ENCODE results near the gene SPRR2A.
"Not testable (repeated sequence)": the region's sequence is repeated elsewhere in the genome, so short reads cannot be mapped to it uniquely, and the experiment has no call there.

SPRR2A gene

DNA sequence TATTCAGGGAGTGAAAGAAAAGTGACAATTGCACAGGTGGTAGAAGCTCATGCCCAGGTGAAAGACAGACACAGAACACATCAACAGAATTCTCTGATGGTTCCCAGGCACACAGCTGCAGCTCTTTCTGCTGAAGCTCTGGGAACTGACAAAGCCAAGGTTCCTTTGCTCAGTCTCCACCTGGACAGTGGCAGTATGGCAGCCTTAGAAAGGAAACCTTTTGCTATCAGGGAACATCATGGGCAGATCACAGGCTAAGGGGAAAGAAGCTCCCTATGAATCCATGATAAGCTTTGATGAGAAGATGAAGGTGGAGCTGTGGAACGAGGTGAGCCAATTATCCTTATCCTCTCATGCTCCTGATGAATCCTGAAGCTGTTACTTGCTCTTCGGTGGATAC lies 12.9 kb upstream of the SPRR2A start:
- no peak for DNase-seq (ENCODE audit: low read depth in 1 of 2, low spot score in 1 of 2)
- H3K27ac ChIP-seq (replicated peaks), result no peak overlapping the region
- peaks cover 2% of the 10 kb centered on the region for H3K27me3 ChIP-seq (ENCODE audit: insufficient read depth, poor library complexity, severe bottlenecking)
- TF ChIP-seq, protein P1, sequence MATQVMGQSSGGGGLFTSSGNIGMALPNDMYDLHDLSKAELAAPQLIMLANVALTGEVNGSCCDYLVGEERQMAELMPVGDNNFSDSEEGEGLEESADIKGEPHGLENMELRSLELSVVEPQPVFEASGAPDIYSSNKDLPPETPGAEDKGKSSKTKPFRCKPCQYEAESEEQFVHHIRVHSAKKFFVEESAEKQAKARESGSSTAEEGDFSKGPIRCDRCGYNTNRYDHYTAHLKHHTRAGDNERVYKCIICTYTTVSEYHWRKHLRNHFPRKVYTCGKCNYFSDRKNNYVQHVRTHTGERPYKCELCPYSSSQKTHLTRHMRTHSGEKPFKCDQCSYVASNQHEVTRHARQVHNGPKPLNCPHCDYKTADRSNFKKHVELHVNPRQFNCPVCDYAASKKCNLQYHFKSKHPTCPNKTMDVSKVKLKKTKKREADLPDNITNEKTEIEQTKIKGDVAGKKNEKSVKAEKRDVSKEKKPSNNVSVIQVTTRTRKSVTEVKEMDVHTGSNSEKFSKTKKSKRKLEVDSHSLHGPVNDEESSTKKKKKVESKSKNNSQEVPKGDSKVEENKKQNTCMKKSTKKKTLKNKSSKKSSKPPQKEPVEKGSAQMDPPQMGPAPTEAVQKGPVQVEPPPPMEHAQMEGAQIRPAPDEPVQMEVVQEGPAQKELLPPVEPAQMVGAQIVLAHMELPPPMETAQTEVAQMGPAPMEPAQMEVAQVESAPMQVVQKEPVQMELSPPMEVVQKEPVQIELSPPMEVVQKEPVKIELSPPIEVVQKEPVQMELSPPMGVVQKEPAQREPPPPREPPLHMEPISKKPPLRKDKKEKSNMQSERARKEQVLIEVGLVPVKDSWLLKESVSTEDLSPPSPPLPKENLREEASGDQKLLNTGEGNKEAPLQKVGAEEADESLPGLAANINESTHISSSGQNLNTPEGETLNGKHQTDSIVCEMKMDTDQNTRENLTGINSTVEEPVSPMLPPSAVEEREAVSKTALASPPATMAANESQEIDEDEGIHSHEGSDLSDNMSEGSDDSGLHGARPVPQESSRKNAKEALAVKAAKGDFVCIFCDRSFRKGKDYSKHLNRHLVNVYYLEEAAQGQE (IDR thresholded peaks at IDR 0.05; ENCODE audit: insufficient replicate concordance, low read depth), result no peak
- TF ChIP-seq CTCF (IDR thresholded peaks at IDR 0.05; ENCODE audit: insufficient read depth, low read length), result no peak
- no peak for TF ChIP-seq GABPA (IDR thresholded peaks at IDR 0.05; ENCODE audit: low read depth)
- no peak for TF ChIP-seq POLR2AphosphoS5 (IDR thresholded peaks at IDR 0.05; ENCODE audit: low read depth)
- TF ChIP-seq SPI1 (IDR thresholded peaks at IDR 0.05; ENCODE audit: borderline replicate concordance, low read depth), result no peak
- no peak overlapping the region for H3K4me3 ChIP-seq (replicated peaks; ENCODE audit: insufficient read depth, low read length)

GRCh38 chr1:153058826-153059784 lies 1.8 kb upstream of the SPRR2A start:
- DNase-seq (ENCODE audit: low read depth in 1 of 2, low spot score in 1 of 2), result no peak

DNA sequence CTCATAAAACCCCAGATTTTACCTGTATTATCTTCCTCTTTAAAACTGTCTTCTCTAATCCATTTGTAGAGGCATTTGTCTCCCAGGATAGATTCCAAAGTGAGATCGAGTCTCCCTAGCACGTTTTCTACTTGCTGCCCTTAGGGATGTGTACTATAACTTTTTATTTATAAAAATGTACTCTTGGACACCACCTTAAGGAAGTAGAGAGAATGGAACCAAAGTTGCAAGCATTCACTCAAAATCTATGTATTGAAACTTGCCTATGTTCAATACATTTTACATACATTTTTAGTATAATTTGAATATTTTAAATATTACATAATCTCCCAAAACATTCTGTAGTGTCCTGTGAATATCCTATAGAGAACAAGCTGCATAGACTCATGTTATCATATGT lies 842 bp upstream of the SPRR2A start:
- no peak overlapping the region for H3K27ac ChIP-seq (replicated peaks)
- H3K27me3 ChIP-seq (ENCODE audit: insufficient read depth, poor library complexity, severe bottlenecking), result peaks cover 13% of the 10 kb centered on the region
- H3K4me3 ChIP-seq (replicated peaks; ENCODE audit: insufficient read depth, low read length), result no peak overlapping the region
- no peak for TF ChIP-seq GABPA (IDR thresholded peaks at IDR 0.05; ENCODE audit: low read depth)
- TF ChIP-seq, protein P1 (IDR thresholded peaks at IDR 0.05; ENCODE audit: insufficient replicate concordance, low read depth), result no peak
- TF ChIP-seq POLR2AphosphoS5 (IDR thresholded peaks at IDR 0.05; ENCODE audit: low read depth), result no peak
- TF ChIP-seq CTCF (IDR thresholded peaks at IDR 0.05; ENCODE audit: insufficient read depth, low read length), result no peak
- no peak for TF ChIP-seq SPI1 (IDR thresholded peaks at IDR 0.05; ENCODE audit: borderline replicate concordance, low read depth)
- DNase-seq (ENCODE audit: low read depth in 1 of 2, low spot score in 1 of 2), result no peak

More at GRCh38 chr1:153058826-153059784, 1.8 kb upstream of the SPRR2A start:
- TF ChIP-seq SPI1 (IDR thresholded peaks at IDR 0.05; ENCODE audit: borderline replicate concordance, low read depth) (no peak), POLR2AphosphoS5 (IDR thresholded peaks at IDR 0.05; ENCODE audit: low read depth) (no peak), CTCF (IDR thresholded peaks at IDR 0.05; ENCODE audit: insufficient read depth, low read length) (no peak), GABPA (IDR thresholded peaks at IDR 0.05; ENCODE audit: low read depth) (no peak)
- TF ChIP-seq, protein P1 (IDR thresholded peaks at IDR 0.05; ENCODE audit: insufficient replicate concordance, low read depth), result no peak
- H3K4me3 ChIP-seq (replicated peaks; ENCODE audit: insufficient read depth, low read length), result no peak overlapping the region
- H3K27me3 ChIP-seq (ENCODE audit: insufficient read depth, poor library complexity, severe bottlenecking), result peaks cover 13% of the 10 kb centered on the region
- H3K27ac ChIP-seq (replicated peaks), result no peak overlapping the region

GRCh38 chr1:153056111-153056510 lies 1.2 kb downstream of the SPRR2A start:
- H3K4me3 ChIP-seq (replicated peaks; ENCODE audit: insufficient read depth, low read length); DNase-seq (ENCODE audit: low read depth in 1 of 2, low spot score in 1 of 2); H3K27ac ChIP-seq (replicated peaks): not testable (repeated sequence)
- H3K27me3 ChIP-seq (ENCODE audit: insufficient read depth, poor library complexity, severe bottlenecking), result peaks cover 13% of the 10 kb centered on the region
